Measurements from ENCODE around the gene COA7.
"Not testable (repeated sequence)": the region's sequence is repeated elsewhere in the genome, so short reads cannot be mapped to it uniquely, and the experiment has no call there.

Gene COA7

DNA sequence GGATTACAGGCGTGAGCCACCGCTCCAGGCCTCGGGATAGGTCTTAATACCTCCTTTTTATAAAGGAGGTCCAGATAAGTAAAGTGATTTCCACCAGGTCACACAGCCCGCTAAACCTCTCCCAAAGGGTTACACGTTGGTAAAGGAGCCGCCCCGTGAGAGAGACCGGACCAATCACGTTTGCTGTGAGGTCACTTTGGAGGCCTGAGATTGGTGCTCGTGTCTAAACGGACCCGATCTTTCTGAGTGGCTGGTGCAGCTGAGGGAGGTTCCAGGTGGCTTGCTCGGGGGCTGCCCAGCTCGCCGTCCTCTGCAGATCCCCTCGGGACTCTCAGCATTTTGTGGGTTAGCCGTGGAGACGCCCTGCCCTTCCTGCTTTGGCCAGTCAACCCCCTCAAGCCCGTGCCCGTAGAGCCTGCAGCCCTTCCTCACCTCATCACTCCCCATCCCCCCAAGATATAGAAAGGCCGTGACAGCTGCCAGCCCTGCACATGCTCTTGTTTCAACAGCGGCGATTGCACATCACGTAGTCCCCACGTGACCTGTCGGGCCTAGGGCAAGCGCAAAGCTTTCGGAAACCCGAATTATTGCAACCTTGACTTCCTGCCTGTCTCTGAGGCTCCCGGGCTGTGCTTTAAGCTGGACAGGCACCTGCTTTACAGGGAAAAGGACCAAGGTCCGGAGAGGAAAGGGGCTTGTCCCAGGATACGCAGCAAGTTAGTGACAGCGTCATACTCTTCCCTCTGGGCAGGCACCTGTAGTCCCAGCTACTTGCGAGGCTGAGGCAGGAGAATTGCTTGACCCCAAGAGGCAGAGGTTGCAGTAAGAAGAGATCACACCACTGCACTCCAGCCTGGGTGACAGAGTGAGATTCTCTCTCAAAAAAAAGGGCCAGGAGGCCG is 5.0 kb upstream of the COA7 start:
- DNase-seq, result peak; percentile 88

DNA sequence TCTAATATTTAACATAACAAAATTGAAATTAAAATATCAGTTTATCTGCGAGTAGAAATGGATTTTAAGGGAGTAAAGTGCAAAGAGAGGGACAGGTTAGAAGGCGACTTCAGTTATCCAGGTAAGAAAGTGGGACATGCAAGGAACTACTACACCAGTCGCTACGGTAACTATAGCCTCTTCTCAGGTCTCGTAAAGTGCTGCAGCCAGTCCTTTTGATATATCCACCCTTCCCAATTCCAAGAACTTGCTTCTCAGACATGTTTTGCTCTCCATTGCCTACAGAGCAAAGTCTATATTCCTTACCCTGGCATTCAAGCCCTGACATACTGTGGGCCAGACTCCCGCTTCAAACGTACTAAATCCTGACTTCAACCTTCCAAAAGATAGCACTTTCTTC is 2.5 kb downstream of the COA7 start:
- DNase-seq, result no peak

DNA sequence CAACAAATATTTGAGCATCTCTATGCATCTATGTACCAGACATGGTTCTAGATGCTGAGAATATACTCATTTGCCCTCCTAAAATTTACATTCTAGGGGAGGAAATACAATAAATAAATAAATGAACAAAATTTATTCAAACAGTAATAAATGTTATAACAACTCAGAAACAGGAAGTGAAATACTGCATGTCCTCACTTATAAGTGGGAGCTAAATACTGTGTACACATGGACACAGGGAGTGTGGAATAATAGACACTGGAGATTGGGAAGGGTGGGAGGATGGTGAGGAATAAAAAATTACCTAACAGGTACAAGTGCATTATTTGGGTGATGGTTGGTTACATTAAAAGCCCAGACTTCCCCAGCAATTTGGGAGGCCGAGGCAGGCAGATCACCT is 4.3 kb downstream of the COA7 start:
- DNase-seq, result no peak

DNA sequence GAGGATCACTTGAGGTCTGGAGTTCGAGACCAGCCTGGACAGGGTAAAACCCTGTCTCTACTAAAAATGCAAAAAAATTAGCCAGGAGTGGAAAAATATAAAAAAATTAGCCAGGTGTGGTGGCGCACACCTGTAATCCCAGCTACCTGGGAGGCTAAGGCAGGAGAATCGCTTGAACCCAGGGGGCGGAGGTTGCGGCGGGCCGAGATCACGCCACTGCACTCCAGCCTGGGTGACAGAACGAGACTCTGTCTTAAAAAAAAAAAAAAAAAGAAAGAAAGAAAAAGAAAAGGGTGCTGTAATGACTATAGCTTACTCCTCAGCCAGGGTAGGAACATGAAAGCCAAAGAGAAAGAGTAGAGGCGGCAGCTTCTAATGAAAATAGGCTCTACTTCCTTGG is 4.8 kb downstream of the COA7 start:
- DNase-seq, result not testable (repeated sequence)

DNA sequence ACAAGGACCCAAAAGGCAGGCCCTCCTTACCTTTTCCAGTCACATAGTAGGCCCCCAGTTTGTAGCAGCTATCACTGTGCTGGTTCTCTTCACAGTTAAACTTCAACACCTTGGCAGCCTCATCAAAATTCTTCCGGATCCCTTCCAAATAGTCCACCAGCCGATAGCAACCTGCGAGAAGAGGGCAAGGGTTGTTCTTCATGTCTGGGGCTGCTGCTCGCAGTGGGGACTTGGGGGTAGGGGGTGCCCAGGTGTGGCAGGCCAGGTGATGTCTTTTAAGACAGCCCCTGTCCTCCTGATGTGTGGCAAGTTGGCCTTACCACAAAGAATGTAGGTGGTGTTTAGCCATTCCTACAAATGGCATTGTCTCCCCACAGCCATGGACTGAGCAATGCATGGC is 5.5 kb downstream of the COA7 start:
- DNase-seq, result no peak

DNA sequence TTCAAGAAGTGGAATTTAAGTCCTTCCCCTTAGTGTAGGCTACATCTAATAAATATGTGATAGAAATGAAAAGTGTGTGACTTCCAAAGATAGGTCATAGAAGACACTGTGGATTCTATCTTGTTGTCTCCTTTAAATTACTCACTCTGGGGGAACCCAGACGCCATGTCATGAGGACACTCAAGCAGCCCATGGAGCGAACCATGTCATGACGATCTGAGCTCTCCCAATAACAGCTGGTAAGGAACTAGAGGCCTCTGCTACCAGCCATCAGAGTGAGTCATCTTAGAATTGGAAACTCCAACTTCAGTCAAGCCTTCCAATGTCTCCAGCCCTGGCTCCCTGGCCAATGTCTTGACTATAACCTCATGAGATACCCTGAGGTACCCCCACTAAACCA is 6.3 kb downstream of the COA7 start:
- DNase-seq, result peak; percentile 27

DNA sequence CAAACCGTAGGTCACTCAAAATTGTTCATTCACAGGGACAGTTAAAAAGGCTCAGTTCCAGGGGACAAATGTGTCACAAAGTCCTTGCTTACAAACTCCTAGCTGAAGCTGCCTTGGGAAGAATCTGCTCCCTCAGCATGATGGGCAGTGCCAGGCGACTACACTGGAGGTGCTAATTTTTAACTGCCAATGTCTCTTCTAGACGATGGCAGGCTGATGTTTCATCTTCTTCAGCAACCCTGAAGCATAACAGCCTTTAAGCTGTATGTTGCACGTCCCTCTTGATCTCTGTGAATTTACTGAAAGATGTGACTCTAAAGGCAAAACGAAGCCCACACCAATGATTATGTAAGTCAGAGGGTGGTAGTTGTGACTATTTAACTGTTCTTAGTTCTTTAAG is 11.3 kb downstream of the COA7 start:
- no peak for DNase-seq

DNA sequence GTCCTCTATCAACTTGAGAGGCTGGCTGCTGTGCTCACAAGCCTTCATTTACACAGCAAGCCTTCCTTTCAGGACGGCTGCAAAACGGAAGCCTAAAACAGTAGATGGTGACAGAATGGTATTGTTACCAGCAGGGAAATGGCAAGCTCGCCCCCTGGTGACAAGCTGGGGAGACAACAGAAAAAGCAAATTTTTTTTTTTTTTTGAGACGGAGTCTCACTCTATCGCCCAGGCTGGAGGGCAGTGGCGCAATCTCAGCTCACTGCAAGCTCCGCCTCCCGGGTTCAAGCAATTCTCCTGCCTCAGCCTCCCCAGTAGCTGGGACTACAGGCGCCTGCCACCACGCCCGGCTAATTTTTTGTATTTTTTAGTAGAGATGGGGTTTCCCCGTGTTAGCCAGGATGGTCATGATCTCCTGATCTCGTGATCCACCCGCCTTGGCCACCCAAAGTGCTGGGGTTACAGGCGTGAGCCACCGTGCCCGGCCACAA is 11.8 kb downstream of the COA7 start:
- peak; percentile 62 for DNase-seq

DNA sequence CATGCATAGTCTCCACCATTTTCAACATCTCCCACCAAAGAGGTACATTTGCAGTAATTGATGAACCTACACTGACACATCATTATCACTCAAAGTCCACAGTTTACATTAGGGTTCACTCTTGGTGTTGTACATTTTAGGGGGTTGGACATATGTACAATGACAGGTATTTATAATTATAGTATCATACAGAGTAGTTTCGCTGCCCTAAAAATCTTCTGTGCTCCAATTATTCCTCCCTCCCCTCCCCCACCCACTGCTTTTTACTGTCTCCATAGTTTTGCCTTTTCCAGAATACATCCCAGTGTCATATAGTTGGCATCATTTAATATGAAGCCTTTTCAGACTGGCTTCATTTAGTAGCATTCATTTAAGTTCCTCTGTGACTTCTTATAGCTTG is 13.6 kb downstream of the COA7 start:
- no peak for DNase-seq

DNA sequence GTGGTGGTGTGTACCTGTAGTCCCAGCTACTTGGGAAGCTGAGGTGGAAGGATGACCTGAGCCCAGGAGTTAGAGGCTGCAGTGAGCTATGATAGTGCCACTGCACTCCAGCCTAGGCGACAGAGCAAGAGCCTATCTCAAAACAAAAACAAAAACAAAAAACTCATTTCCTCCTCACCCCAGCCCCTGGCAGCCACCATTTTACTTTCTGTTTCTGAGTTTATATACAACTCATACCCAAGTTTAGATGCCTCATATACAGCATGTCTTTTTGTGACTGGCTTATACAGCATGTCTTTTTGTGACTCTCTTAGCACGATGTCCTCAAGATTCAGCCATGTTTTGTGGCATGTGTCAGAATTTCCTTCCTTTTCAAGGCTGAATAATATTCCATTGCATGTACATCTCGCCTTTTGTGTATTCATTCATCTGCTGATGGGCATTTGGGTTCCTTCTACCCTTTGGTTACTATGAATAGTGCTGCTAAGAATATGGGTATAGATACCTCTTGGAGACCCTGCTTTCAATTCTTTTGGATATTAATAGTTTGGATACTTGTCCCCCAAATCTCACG is 14.7 kb downstream of the COA7 start:
- no peak for DNase-seq

DNA sequence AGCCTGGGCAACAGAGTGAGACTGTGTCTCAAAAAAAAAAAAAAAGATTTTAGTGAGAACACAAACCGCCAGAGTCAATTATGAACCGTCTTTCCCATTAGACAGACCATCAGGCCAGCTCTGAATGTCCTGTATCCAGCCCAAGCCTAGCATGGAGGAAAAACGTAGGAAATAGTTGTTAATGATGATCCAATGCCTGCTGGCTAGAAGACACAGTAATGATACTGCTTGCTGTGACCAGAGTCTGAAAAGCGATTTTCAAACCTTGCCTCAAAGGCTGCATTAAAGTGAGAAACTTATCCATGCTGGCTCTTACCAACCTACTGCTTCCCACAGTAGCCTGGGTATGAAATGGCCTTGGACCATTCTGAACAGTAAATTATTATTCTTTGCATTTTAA is 17.0 kb downstream of the COA7 start:
- DNase-seq, result no peak

DNA sequence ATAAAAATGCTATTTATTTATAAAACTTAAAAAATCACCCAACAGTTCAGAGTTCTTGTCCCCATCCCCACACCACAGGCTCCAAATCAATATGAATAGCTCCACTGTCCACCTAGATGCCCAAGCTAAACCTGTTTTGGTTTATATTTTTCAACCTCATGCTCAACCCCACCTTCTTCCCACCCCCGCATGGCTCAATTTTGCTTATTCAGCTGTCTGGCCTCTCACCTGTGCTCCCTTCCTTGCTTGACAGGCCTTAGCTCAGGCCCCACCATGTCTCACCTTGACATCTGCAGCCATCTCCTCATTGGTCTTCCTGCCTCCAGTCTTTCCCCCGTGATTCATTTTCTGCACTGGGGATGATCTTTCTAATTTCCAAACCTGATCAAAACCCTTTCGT is 17.8 kb downstream of the COA7 start:
- no peak for DNase-seq

DNA sequence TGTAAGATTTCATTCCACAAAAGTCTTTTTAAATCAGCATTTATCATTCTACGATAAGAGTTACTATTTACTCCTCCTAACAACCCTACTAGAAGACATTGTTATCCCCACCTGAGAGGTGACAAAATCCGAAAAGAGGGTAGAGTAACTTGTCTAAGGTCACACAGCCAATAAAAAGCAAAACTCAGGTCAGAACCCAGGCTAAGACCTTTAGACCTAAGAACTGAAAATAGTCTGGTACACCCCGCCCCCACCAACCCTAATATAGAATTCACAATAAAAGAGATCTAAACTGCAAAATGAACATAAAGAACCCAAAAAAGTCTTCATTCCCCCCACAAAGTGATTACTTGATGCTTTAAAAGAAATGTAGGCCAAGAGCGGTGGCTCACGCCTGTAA is 18.6 kb downstream of the COA7 start:
- no peak for DNase-seq

DNA sequence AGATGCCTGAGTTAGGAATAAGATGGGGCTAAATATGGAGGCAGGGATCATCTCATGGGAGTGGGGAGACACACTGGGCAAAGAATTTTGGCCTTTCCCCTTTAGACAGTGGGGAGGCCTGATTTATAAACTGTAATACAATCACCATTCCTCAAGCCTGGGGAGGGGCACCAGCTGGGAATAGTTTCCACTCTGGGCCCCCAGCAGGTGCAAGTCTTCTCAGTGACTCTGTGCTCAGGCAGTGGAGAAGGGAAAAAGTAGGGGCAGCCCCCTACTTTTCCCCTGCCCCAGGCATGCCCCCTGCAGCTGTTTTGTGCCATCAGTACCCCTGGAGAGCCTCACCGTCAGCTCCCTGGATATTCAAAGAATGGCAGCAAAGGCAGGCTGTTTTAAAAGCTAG is 19.1 kb downstream of the COA7 start:
- no peak for DNase-seq

DNA sequence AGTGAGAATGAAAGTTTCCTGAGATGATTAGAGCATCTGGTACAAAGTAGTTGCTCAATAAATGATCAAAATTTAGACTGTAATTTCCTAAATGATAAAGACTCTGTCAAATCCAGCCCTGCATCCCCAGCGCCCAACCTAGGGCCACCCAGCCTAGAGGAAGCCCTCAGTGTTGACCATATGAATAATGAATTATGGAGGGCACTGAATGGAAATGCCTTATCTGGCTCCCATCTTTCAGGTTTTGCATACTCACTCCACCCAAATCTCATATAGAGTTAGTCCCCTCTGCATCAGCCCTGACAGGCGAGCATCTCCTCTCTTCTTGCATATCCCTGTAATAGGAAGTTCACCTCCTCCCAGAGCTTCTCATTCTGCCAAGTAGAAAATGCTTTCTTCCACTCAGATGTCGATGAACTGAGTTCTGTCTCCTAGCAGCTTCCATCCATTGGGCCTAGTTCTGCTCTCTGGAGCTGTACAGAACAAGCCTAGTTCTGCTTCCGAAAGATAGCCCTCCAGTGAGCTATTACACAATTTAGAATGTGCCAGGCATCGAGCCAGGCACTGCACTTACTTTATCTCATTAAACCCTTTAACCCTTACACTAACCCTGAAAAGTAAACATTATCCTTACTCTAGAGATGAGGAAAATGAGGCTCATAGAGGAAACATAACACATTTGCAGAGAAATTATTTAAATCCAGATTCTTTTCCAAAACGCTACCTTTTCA is 20.9 kb downstream of the COA7 start:
- no peak for DNase-seq

DNA sequence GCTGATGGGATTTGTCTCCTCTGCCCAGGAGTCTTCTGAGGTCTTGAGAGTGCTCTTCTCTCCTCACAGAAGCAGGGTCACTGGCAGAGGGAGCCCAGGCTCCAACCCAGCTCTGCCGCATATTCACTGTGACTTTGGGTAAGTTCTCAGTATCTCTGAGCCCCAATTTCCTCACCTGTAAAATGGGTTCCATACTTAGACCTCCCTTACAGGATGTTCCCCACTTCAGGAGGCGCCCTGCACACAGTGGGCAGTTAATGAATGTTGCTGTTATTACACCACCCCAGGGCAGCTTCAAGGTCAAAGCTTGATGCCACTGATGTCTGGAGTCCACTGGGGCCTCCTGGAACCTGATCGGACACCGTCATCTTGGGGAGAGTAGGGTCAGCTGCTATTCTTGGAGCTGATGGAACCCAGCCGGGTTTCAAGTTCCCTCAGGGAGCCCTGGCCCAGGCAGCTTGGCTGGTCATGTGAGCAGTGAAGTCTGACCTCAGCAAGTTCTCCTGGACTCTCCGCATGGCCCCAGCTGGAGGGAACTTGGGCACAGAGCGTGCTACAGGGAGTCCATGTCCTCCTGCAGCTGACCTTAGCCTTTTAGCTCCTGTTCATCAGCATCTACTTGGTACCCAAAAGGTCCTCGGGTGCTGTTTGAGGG is 21.8 kb downstream of the COA7 start:
- DNase-seq, result no peak

DNA sequence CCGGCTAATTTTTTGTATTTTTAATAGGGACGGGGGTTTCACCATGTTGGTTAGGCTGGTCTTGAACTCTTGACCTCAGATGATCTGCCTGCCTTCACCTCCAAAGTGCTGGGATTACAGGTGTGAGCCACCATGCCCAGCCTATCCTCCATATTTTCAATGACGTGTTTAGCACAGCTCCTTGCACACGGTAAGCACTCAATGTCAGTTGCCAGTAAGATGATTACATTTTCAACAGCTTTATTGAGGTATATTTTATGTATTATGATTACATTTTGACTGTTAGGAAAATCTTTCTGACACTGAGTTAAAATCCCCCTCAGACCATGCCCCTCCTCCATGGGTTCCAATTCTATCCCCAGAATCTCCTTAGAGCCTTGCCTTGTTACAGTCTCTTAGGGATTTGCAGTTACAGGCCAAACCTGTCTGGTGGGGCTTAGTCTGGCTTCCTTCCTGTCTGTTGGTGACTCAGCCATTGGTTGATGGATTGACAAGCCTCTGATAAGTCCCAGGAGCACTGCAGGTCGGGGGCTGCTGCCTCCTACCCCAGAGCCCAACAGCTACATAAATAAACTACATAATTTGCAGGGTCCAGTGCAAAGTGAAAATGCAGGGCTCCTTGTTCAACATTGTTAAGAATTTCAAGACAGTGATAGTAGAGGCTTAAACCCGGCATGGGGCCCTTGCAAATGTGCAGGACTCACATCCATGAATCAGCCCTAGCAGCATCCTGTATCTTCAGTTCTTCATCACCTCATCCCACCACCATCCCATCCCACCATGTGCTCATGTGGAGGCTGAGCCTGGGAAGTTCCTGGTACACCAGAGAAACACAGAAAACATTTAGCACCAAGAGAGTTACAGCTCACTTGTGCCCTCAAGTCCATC is 23.4 kb downstream of the COA7 start:
- no peak for DNase-seq

DNA sequence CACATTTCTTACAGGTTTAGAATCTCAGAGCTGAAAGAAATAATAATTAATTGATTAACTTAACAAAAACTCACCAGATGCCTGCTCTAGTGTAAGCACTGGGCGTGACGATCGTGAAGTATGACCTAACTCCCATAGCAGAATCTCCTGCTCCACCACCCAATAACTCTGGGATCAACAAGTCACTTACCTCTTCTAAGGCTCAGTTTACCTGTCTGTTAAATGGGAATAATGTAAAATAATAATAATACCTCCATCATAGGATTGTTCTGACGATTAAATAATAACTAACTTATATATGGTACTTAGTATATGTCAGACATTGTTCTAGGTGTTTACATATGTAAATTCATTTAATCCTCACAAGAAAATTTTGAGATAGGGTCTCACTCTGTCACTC is 24.6 kb downstream of the COA7 start:
- DNase-seq, result no peak

DNA sequence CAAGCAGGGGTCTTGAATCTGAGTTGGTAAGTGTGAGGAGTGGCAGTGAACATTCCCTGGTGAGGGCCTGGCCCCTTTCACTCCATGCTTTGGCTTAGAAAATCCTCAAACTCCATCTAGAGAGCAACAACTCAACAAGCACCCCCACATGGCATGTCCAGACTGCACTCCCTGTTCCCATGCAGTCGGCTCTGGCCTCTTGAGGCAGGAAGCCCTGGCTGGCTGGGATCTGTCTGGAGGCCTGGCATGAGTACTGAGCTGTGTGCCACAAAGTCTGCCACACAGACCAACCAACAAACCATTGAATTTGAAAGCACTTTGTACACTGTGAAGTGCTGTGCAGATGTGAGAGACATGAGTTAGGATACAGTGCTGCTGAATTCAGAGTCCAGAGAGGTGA is 25.2 kb downstream of the COA7 start:
- no peak for DNase-seq

DNA sequence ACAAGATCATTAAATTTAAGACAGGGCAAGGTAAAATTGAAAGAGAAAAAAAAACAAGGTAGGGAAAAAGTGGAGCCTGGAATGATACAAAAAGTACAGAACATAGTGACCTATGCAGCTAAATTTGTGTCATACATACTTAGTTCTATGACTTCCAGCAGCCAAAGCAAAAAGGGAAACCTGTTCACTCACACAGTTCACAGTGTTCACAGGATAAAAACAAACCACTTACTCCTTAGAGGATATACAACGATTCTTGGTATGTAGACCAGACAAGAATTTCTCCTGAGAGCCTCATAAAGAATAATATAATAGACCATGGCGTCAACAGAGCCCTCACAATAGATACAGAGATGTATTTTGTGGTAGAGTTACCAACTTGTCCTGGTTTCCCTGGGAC is 27.5 kb downstream of the COA7 start:
- DNase-seq, result no peak

DNA sequence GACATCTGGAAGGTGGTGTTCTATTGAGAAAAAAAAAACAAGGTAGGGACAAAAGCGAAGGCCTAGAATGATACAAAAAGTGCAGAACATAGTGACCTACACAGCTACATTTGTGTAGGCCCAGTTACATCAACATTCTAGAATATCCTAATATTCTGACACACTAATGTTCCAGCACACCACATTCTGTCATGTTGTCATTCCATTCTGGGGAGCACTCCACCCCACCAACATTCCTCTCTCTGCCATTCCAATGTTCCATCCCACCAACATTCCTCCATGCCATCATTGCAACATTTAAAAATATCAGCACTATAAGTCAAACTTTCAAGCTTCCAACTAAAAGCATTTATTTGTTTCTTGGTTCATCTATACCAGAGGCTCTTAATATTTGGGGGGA is 28.5 kb downstream of the COA7 start:
- peak; percentile 77 for DNase-seq

DNA sequence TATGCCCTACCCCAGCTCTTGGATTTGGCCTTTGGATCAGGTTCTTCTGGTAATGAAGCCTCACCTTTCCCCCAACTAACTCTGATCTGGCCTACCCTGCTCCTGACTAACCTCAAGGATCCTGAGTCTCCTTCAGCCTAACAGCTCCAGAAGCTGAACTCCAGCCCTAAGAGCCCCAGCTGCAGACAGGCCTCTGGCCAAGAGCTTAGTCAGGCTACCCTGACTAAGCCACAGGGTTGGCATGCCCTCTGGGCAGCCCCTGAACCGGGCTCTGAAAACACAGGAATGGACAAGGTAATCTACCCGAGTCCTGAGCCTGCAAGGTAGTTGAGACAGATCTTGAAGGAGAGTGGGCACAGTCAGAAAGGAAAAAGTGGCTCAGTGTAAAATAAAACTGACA is 29.4 kb downstream of the COA7 start:
- peak; percentile 63 for DNase-seq
